CD4-positive, alpha-beta T cell treated with Interleukin-4 for 4 hours (primary cell): ENCODE measurements around the gene CCDC57.
"Not testable (repeated sequence)": the region's sequence is repeated elsewhere in the genome, so short reads cannot be mapped to it uniquely, and the experiment has no call there.

Experiments used
- DNase-seq: peaks from one replicate; pipeline ENCODE4 v3.0.0-alpha.2; 2020

The CCDC57 gene

DNA sequence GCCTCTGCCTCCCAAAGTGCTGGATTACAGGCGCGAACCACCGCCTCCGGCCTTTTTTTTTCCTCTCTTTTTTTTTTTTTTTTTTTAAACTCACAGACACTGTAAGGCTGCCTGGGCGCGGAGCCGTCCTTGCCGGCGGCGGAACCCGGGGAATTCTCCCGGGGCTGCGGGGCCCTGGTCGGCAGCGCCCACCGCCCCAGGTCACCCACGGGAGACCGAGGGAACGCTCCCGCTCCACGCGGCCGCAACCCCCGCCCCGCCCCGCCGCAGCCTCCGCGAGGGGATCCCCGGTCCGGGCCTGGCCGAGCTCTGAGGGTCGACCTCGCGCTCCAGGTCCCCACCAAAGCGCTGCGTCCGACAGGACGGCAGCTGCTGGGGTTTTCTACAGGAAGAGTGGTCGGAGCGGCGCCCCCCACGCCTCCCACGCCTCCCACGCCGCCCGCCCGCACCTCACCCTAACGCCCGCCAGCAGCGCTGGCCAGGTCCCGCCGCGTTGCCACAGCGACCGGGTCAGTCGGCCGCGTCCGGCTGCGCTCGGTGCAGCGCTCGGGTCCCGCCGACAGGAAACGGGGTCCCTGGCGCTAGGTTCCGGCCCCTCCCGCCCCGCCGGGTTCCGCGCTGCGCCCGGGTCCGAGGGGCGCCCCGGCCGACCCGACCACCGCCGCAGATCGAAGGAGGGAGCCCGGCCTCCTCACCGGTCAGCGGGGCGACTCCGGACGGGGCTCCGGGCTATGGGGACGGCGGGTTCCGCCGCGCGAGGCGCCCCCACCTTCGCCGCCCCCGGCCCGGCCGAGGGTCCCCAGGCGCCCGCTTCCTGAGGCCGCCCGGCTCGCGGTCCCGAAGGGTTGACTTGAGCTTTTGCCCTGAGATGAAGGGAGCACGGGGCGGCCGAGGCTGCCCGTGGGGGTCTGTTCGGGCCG is at the start of gene CCDC57:
Gene CCDC57 (minus strand): TSS at position 512 of the 920 bp plus-strand sequence. CDS start 10,898 bp downstream, outside the sequence.
- DNase-seq = peak; percentile 50

- no peak for DNase-seq
Measured at GRCh38 chr17:82262344-82262743, 49.7 kb upstream of the CCDC57 start.

- DNase-seq = not testable (repeated sequence)
Measured at GRCh38 chr17:82259972-82260961, 47.6 kb upstream of the CCDC57 start.

- DNase-seq = no peak
Measured at GRCh38 chr17:82258555-82258954, 45.9 kb upstream of the CCDC57 start.

DNA sequence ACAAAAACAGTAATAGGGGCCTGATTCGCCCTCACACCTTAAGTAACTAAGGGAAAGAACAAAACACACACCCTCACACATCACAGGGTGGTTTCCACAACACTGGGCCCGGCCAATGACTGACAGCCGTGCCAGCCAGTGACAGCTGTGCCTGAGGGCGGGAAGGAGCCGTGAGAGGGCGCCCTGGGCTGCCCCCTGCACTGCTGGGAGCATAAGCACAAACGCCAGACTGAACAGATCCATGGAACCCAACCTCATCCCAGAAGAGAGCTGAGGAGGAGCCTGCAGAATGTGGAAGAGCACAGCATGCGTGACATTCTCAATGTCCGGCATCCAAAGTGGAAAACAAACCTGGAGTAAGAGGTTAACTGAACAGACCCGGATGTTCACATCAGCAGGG is 44.8 kb upstream of the CCDC57 start:
- peak; percentile 80 for DNase-seq

DNA sequence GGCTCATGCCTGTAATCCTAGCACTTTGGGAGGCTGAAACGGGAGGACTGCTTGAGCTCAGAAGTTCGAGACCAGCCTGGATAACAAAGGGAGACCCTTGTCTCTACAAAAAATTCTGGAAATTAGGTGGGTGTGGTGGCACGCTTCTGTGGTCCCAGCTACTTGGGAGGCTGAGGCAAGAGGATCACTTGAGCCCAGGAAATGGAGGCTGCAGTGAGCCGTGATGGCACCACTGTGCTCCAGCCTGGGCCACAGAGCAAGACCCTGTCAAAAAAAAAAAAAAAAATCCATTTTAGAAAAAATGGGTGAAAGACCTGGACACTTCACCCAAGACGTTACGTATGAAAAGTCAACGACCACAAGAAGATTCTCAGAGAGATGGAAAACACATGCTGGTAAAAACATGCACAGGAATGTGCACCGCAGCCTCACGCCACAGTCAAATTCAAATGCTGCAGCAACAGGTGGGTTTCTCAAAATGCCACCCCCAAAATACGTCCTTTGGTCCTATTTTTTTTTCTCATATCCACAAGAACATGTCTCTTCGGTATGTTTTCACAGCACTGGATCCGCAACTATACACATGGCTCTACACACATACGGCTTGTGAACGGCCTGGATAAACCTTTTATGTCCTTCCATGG is 43.7 kb upstream of the CCDC57 start:
- no peak for DNase-seq

- DNase-seq = no peak
Measured at GRCh38 chr17:82255402-82255972, 42.8 kb upstream of the CCDC57 start.

GRCh38 chr17:82254746-82255145 is 42.1 kb upstream of the CCDC57 start:
- DNase-seq = not testable (repeated sequence)

DNA sequence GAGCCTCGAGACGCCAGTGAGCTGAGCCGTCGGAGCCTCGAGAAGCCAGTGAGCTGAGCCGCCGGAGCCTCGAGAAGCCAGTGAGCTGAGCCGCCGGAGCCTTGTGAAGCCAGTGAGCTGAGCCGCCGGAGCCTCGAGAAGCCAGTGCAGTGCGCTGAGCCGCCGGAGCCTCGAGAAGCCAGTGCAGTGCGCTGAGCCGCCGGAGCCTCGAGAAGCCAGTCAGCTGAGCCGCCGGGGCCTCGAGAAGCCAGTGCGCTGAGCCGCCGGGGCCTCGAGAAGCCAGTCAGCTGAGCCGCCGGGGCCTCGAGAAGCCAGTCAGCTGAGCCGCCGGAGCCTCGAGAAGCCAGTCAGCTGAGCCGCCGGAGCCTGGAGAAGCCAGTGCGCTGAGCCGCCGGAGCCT is 41.5 kb upstream of the CCDC57 start:
- not testable (repeated sequence) for DNase-seq

GRCh38 chr17:82253179-82253544 is 40.5 kb upstream of the CCDC57 start:
- no peak for DNase-seq

- DNase-seq = no peak
Measured at GRCh38 chr17:82252511-82253178, 40.0 kb upstream of the CCDC57 start.

- DNase-seq = no peak
Measured at GRCh38 chr17:82250868-82251500, 38.3 kb upstream of the CCDC57 start.

DNA sequence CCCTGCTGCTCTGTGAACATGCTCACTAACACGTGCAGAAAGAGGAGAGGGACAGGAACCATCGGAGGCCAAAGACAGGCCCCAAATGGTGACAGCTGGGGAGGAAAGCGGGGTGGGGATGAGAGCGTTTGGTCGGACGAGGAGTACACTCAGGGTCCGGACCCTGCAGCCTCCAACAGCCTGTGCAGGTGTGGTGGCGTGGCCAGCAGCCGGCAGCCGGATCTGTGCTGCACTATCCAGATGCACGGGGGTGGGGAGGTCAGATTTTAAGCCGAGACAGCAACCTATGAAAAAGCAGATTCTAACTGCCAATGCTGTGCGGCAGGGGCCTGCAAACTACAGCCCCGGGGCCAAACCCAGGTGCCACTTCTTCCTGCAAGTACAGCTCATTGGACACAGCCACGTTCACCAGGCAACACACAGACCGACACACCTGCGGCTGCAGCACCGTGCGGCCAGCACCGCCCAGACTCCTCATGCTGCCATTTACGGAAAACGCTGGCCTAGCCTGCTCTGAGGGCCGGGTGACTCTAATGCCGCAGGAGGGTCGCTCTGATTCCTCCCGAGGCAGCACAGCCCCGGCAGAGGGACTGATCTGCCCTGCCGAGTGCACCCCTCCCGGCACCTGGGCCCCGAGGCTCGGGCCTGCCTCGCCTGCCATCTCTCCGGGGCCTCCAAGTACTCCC is 37.4 kb upstream of the CCDC57 start:
- no peak for DNase-seq

DNA sequence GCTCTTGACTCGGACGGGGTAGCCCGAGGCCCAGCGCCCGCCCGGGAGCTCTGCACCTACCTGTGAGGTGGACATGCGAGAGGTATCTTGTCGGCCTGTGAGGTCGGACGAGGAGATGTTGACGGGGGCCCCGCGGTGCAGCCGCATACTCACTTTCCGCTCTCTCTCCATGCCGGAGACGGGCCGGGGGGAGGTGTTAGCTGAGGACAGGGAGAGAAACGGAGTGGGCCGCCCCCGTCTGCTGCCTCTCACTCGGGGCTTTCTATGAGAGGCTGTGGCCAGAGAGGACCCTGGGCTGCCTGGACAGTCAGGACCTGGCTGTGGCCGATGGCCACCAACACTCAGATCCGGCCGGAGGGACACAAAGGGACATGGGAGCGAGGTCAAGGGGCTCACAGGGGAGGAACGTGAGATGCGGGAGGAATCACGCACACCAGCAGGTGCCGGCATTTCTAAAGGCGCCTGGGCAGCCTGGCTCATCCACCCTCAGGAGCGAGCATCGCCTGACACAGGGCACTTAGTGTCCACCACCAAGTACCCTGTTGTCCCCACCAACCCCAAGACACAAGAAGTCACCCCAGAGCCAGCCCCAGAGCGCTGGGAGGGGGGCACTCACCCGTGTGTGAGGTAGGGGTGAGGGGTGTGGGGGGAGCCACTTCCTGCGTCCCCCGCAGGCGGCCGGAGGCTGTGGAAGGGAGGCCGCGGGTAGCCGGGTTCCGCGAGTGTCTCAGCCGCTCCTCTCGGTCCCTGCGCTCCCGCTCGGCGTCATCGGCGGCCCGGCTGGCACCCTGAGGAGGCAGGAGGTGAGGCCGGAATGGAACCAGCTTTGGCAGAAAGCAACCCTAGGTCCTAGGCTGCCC is 36.4 kb upstream of the CCDC57 start:
- DNase-seq = no peak

GRCh38 chr17:82247856-82248671 is 35.4 kb upstream of the CCDC57 start:
- no peak for DNase-seq

DNA sequence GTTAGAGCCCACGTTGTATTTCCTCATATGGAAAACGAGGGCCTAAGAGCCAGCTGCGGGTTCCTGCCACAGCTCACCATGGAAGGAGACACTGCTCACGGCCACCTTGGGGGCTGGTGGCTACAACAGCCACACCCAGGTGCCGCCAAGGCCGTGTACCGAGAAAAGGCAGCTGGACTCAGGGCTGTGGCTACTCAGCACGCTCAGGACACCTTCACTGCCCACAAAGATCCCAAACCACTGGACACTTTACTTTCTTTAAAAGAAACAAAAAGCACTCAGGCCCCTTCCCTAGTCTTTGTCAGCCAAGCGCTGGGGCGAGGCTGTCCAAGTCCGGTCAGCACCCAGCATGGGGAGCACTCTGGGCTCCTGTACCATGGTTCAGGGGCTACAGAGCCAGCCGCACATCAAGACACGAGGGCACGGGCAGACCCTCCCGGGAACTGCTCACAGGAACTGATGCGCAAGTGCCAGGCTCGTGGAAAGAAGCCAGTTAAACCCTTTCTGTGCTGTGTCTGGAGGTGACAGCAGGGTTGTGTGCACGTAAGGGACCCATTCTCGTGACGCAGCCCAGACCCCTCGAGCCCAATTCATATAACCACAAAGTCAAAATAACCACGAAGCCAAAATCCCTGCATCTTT is 34.7 kb upstream of the CCDC57 start:
- no peak for DNase-seq

- DNase-seq = no peak
Measured at GRCh38 chr17:82246365-82247181, 33.9 kb upstream of the CCDC57 start.

GRCh38 chr17:82246040-82246364 is 33.4 kb upstream of the CCDC57 start:
- no peak for DNase-seq
